ENCODE results near the gene BNIP5. TPM values are rescaled to one million over a fixed set of nuclear protein-coding genes. Genes with fewer than 3 reads are reported as not detected.

BNIP5 gene
- total and polyA plus RNA-seq, 4 donors = 2.3 TPM; not detected in 3

DNA sequence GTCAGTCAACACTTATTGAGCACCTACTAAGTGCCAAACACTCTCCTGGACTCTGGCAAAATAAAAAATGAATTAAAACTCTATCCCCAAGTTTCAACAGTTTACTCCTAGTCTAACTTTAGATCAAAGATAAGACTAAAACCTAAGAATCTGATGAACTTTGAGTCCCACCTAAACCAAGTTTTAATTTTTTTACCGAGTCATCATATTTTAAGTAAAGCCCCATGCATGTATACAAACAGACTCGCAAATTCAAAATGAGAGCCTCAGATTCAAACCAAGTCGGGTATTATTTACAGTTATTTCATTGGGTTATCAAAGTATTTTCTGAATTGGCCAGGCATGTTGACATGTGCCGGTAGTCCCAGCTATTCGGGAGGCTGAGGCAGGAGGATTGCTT lies 28.2 kb downstream of the BNIP5 start:
- DNase-seq = no peak
- Histone ChIP-seq H3K27ac (ENCODE audit: low read depth in 1 of 2, low read length in 2 of 2) (no peak overlapping the region), H3K4me3 (ENCODE audit: low read length in 2 of 2) (no peak overlapping the region), H3K4me1 (ENCODE audit: control insufficient read depth in 1 of 2, insufficient read depth in 2 of 2, low read length in 2 of 2) (no peaks in the 10 kb centered on the region), H3K36me3 (ENCODE audit: control insufficient read depth in 1 of 2, insufficient read depth in 2 of 2, low read length in 1 of 2) (no peaks in the 10 kb centered on the region), H3K27me3 (ENCODE audit: control insufficient read depth in 1 of 2, insufficient read depth in 2 of 2, low read length in 1 of 2) (no peaks in the 10 kb centered on the region), H3K9me3 (ENCODE audit: control insufficient read depth, low read length) (no peaks in the 10 kb centered on the region)
- ATAC-seq (ENCODE audit: low FRiP score) = no peak
- WGBS, 2 donors = 94 to 95% methylated on average over 5 of the region's 5 CpGs
- intact Hi-C loops (cut with DNase I) = no loop called here

DNA sequence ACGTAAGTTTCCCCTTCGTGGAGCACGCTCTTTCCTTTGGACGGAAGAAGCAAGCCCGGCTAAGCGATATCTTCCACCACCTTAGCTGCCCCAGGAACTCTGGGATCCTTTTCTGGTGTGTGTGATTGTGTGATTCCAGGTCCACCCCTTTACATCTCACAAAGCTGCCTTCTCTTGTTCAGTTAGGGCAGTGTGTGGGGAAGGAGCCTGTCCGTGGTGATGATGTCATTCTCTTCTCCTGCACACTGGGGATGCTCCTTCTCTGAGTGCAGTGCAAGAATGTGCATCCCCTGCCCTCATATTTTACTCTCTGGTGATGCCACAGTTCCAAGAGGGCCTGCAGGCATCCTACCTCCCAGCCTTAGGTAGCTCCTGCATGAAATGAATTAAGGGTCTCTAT lies 30.3 kb downstream of the BNIP5 start:
- H3K27me3 ChIP-seq (ENCODE audit: control insufficient read depth in 1 of 2, insufficient read depth in 2 of 2, low read length in 1 of 2) = no peaks in the 10 kb centered on the region
- DNase-seq (no peak), ATAC-seq (ENCODE audit: low FRiP score) (no peak)

DNA sequence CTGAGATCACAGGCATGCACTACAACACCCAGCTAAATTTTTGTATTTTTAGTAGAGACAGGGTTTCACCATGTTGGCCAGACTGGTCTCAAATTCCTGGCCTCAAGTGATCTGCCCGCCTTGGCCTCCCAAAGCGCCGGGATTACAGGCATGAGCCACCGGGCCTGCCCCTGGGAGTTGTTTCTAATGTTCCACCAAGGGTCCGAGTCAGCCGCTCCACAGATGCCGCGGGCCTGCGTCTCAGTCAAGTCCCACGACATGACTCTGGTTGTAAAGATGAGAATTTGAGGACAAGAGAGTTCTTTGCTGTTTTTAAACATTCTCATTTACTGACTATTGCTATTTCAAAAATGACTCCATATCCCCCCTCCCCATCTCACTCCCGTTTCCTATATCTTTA lies 30.8 kb downstream of the BNIP5 start:
- no peak for DNase-seq
- WGBS, 2 donors = 95% methylated on average over 11 of the region's 11 CpGs
- intact Hi-C loops (cut with DNase I) = no loop called here

More for the DNA sequence above, 30.3 kb downstream of the BNIP5 start:
- Histone ChIP-seq H3K4me1 (ENCODE audit: control insufficient read depth in 1 of 2, insufficient read depth in 2 of 2, low read length in 2 of 2) (no peaks in the 10 kb centered on the region), H3K36me3 (ENCODE audit: control insufficient read depth in 1 of 2, insufficient read depth in 2 of 2, low read length in 1 of 2) (no peaks in the 10 kb centered on the region), H3K27ac (ENCODE audit: low read depth in 1 of 2, low read length in 2 of 2) (no peak overlapping the region), H3K9me3 (ENCODE audit: control insufficient read depth, low read length) (no peaks in the 10 kb centered on the region), H3K4me3 (ENCODE audit: low read length in 2 of 2) (no peak overlapping the region)
- intact Hi-C loops (cut with DNase I) = no loop called here
- 86 to 90% methylated on average over 7 of the region's 7 CpGs for WGBS, 2 donors

DNA sequence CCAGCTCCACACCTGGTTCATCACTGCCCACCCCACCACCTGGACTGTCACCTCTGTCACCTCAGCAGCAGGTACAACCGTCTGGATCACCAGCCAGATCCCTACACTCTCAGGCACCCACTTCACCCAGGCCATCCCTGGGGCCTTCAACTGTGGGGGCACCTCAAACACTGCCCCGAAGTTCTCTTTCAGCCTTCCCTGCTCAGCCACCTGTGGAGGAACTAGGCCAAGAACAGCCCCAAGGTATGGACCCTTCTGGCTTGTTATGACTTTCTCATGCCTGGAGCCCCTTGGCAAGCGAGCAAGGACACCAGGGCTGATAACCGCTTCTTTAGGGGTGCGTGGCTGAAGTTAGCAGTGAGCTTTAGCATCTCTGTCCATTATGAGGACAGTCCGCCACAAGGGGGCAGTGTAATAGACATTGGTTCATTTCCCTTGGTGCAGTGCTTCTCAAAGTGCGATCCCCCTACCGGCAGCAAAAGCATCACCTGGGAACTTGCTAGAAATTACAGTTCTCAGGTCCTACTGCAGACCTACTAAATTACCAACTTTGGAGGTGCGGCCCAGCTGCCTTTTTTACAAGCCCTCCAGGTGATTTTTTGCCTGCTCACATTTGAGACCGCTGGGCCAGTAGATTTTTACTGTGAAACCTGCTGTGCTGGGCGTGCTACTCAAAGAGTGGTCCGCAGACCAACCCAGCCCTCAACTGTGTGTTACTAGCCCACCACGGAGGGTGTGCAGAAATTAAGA lies 34.3 kb downstream of the BNIP5 start:
- Histone ChIP-seq H3K4me1 (ENCODE audit: control insufficient read depth in 1 of 2, insufficient read depth in 2 of 2, low read length in 2 of 2) (no peaks in the 10 kb centered on the region), H3K9me3 (ENCODE audit: control insufficient read depth, low read length) (no peaks in the 10 kb centered on the region), H3K27ac (ENCODE audit: low read depth in 1 of 2, low read length in 2 of 2) (no peak overlapping the region), H3K27me3 (ENCODE audit: control insufficient read depth in 1 of 2, insufficient read depth in 2 of 2, low read length in 1 of 2) (no peaks in the 10 kb centered on the region), H3K36me3 (ENCODE audit: control insufficient read depth in 1 of 2, insufficient read depth in 2 of 2, low read length in 1 of 2) (no peaks in the 10 kb centered on the region), H3K4me3 (ENCODE audit: low read length in 2 of 2) (no peak overlapping the region)
- DNase-seq = peak; percentile 88 to 90
- 38 to 43% methylated on average over 13 of the region's 13 CpGs for WGBS, 2 donors
- peak; percentile 88 for ATAC-seq (ENCODE audit: low FRiP score)
- intact Hi-C loops (cut with DNase I) = loop anchor here (1.0 to 5.0 kb wide), 3 partner anchors 40 to 58 kb away; no protein-coding TSS in a partner anchor

More for the DNA sequence above, 30.8 kb downstream of the BNIP5 start:
- Histone ChIP-seq H3K4me3 (ENCODE audit: low read length in 2 of 2) (no peak overlapping the region), H3K27me3 (ENCODE audit: control insufficient read depth in 1 of 2, insufficient read depth in 2 of 2, low read length in 1 of 2) (no peaks in the 10 kb centered on the region), H3K4me1 (ENCODE audit: control insufficient read depth in 1 of 2, insufficient read depth in 2 of 2, low read length in 2 of 2) (no peaks in the 10 kb centered on the region), H3K27ac (ENCODE audit: low read depth in 1 of 2, low read length in 2 of 2) (no peak overlapping the region), H3K9me3 (ENCODE audit: control insufficient read depth, low read length) (no peaks in the 10 kb centered on the region), H3K36me3 (ENCODE audit: control insufficient read depth in 1 of 2, insufficient read depth in 2 of 2, low read length in 1 of 2) (no peaks in the 10 kb centered on the region)
- no peak for ATAC-seq (ENCODE audit: low FRiP score)

DNA sequence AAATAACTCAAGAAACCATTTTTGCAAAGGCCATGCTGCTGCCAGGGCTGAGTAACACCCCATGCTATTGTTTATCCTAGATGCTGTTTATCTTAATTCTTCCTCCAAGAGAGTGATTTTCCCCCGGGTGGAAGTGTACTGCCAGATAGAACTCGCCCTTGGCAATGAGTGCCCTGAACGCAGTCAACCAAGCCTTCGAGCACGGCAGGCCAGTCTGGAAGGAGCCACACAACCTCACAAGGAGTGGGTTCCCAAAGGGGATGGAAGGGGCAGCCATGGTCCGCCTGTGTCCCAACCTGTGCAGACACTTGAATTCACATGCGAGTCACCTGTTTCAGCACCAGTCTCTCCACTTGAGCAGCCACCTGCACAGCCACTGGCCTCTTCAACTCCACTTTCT lies 34.9 kb downstream of the BNIP5 start:
- H3K9me3 ChIP-seq (ENCODE audit: control insufficient read depth, low read length) = no peaks in the 10 kb centered on the region
- H3K4me3 ChIP-seq (ENCODE audit: low read length in 2 of 2) = no peak overlapping the region
- H3K4me1 ChIP-seq (ENCODE audit: control insufficient read depth in 1 of 2, insufficient read depth in 2 of 2, low read length in 2 of 2) = no peaks in the 10 kb centered on the region
- ATAC-seq (ENCODE audit: low FRiP score) = peak; percentile 33
- H3K27ac ChIP-seq (ENCODE audit: low read depth in 1 of 2, low read length in 2 of 2) = no peak overlapping the region
- WGBS, 2 donors = 24 to 29% methylated on average over 7 of the region's 7 CpGs
- DNase-seq = no peak
- H3K27me3 ChIP-seq (ENCODE audit: control insufficient read depth in 1 of 2, insufficient read depth in 2 of 2, low read length in 1 of 2) = no peaks in the 10 kb centered on the region
- H3K36me3 ChIP-seq (ENCODE audit: control insufficient read depth in 1 of 2, insufficient read depth in 2 of 2, low read length in 1 of 2) = no peaks in the 10 kb centered on the region
- intact Hi-C loops (cut with DNase I) = loop anchor here (1.0 to 5.0 kb wide), 3 partner anchors 41 to 59 kb away; no protein-coding TSS in a partner anchor

DNA sequence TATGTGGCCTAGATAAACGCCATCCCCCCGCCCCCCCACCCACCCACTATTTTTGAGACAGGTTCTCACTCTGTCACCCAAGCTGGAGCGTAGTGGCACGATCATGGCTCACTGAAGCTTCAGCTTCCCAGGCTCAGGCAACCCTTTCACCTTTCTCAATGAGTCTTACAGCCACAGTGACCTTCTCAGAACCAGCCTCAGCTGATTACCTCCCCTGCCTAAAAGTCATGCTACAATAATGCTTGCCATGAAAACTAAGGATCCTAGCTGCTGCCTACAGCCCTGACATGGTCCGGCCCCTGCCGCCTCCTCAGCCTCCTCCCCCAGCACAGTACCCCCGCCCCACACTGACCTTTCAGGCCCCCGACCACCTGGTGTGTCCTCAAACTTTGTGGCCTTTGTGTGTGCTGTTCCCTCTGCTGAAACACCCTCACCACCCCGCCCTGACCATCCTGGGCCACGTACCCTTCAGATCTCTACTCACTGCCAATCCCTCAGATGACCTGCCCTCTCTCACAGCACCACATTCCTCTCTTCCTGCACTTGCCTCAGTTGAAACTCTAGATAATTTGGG lies 35.5 kb downstream of the BNIP5 start:
- WGBS, 2 donors = 69 to 79% methylated on average over 10 of the region's 10 CpGs
- intact Hi-C loops (cut with DNase I) = loop anchor here in 1 of 2 donors (5.0 kb wide), 1 partner anchor 41 kb away; no protein-coding TSS in a partner anchor
- Histone ChIP-seq H3K4me1 (ENCODE audit: control insufficient read depth in 1 of 2, insufficient read depth in 2 of 2, low read length in 2 of 2) (no peaks in the 10 kb centered on the region), H3K36me3 (ENCODE audit: control insufficient read depth in 1 of 2, insufficient read depth in 2 of 2, low read length in 1 of 2) (no peaks in the 10 kb centered on the region), H3K9me3 (ENCODE audit: control insufficient read depth, low read length) (no peaks in the 10 kb centered on the region), H3K4me3 (ENCODE audit: low read length in 2 of 2) (no peak overlapping the region), H3K27me3 (ENCODE audit: control insufficient read depth in 1 of 2, insufficient read depth in 2 of 2, low read length in 1 of 2) (no peaks in the 10 kb centered on the region), H3K27ac (ENCODE audit: low read depth in 1 of 2, low read length in 2 of 2) (no peak overlapping the region)
- DNase-seq (no peak), ATAC-seq (ENCODE audit: low FRiP score) (peak; percentile 36)

DNA sequence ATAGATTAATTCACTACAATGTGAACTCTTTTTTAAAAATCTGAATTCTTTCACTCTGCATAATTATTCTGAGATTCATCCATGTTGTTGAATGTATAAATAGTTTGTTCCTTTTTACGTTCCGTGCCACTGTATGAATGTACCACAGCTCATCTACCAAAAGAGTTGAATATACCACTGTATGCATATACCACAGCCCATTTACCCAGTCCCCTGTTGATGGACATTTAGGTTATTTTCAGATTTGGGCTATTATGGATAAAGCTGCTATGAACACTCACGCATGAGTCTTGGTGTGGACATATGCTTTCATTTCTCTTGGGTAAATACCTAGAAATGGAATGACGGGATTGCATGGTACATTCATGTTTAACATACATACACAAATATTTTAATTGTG lies 38.7 kb downstream of the BNIP5 start:
- no peaks in the 10 kb centered on the region for H3K36me3 ChIP-seq (ENCODE audit: control insufficient read depth in 1 of 2, insufficient read depth in 2 of 2, low read length in 1 of 2)
- no peaks in the 10 kb centered on the region for H3K27me3 ChIP-seq (ENCODE audit: control insufficient read depth in 1 of 2, insufficient read depth in 2 of 2, low read length in 1 of 2)
- no peak overlapping the region for H3K27ac ChIP-seq (ENCODE audit: low read depth in 1 of 2, low read length in 2 of 2)
- H3K4me1 ChIP-seq (ENCODE audit: control insufficient read depth in 1 of 2, insufficient read depth in 2 of 2, low read length in 2 of 2) = no peaks in the 10 kb centered on the region
- no peaks in the 10 kb centered on the region for H3K9me3 ChIP-seq (ENCODE audit: control insufficient read depth, low read length)
- no peak for ATAC-seq (ENCODE audit: low FRiP score)
- intact Hi-C loops (cut with DNase I) = no loop called here
- WGBS, 2 donors = 84 to 85% methylated on average over 4 of the region's 4 CpGs
- no peak overlapping the region for H3K4me3 ChIP-seq (ENCODE audit: low read length in 2 of 2)
- DNase-seq = no peak

DNA sequence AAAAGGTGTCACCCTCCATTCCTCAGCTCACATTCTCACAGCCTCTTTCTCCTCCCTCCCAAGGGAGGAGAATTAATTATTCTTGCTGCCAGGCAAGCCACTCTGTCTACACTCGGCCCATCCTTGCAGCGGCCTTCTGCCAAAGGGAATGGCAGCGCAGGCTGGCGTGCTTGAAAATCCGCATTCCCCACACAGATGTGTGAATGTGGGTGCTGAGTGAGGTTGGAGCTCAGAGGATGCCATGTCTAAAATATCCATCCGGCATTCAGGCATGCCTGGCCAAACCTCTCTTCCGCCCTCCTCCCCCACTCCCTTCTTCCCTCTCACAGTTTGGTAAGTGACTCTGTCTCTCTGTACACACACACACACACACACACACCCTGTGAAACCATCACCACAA lies 39.2 kb downstream of the BNIP5 start:
- Histone ChIP-seq H3K4me3 (ENCODE audit: low read length in 2 of 2) (no peak overlapping the region), H3K27me3 (ENCODE audit: control insufficient read depth in 1 of 2, insufficient read depth in 2 of 2, low read length in 1 of 2) (no peaks in the 10 kb centered on the region), H3K9me3 (ENCODE audit: control insufficient read depth, low read length) (no peaks in the 10 kb centered on the region), H3K4me1 (ENCODE audit: control insufficient read depth in 1 of 2, insufficient read depth in 2 of 2, low read length in 2 of 2) (no peaks in the 10 kb centered on the region), H3K36me3 (ENCODE audit: control insufficient read depth in 1 of 2, insufficient read depth in 2 of 2, low read length in 1 of 2) (no peaks in the 10 kb centered on the region), H3K27ac (ENCODE audit: low read depth in 1 of 2, low read length in 2 of 2) (no peak overlapping the region)
- no peak for DNase-seq
- intact Hi-C loops (cut with DNase I) = no loop called here
- no peak for ATAC-seq (ENCODE audit: low FRiP score)
- WGBS, 2 donors = 69 to 81% methylated on average over 7 of the region's 7 CpGs

DNA sequence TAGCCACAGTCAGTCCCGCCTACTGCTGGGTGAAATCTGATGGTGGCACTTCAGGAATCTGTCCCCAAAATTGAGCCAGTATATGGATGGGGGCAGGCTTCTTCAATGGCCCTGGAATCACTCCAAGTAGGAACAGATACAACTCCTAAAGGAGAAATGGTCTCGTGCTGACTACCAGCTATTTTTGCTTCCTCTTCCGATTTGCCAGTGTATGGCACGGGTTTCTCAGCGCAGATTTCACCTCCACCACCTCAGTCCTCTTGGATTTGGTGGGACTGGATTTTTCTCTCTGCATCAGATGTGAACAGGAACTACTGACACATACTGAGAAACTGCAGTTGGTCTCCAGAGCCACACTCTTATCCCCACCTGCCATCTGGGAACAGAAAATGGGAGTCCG lies 39.6 kb downstream of the BNIP5 start:
- no peak for DNase-seq
- intact Hi-C loops (cut with DNase I) = no loop called here
- Histone ChIP-seq H3K4me3 (ENCODE audit: low read length in 2 of 2) (no peak overlapping the region), H3K27ac (ENCODE audit: low read depth in 1 of 2, low read length in 2 of 2) (no peak overlapping the region), H3K36me3 (ENCODE audit: control insufficient read depth in 1 of 2, insufficient read depth in 2 of 2, low read length in 1 of 2) (no peaks in the 10 kb centered on the region), H3K9me3 (ENCODE audit: control insufficient read depth, low read length) (no peaks in the 10 kb centered on the region), H3K4me1 (ENCODE audit: control insufficient read depth in 1 of 2, insufficient read depth in 2 of 2, low read length in 2 of 2) (no peaks in the 10 kb centered on the region), H3K27me3 (ENCODE audit: control insufficient read depth in 1 of 2, insufficient read depth in 2 of 2, low read length in 1 of 2) (no peaks in the 10 kb centered on the region)
- WGBS, 2 donors = 84 to 88% methylated on average over 6 of the region's 6 CpGs
- ATAC-seq (ENCODE audit: low FRiP score) = no peak
